Activated T-helper 9 cell treated with anti-CD3 and anti-CD28 coated beads, Interleukin-2, amount 50 U/mL, for 16 hours (primary cell): Measurements from ENCODE around the gene CGN.
"Not testable (repeated sequence)": the region's sequence is repeated elsewhere in the genome, so short reads cannot be mapped to it uniquely, and the experiment has no call there.

Experiments
- DNase-seq: peaks from one replicate; pipeline ENCODE4 v3.0.0-alpha.2; 2020; ENCODE audit warnings: low read depth

Gene CGN

GRCh38 chr1:151502035-151502700, 9.0 kb upstream of the CGN start:
- no peak for DNase-seq

- no peak for DNase-seq
Measured at GRCh38 chr1:151502859-151503780, 8.1 kb upstream of the CGN start.

GRCh38 chr1:151504252-151504651, 6.9 kb upstream of the CGN start:
- no peak for DNase-seq

GRCh38 chr1:151504759-151505158, 6.4 kb upstream of the CGN start:
- DNase-seq, result no peak

GRCh38 chr1:151508833-151509232, 2.4 kb upstream of the CGN start:
- DNase-seq, result no peak

GRCh38 chr1:151509350-151510019, 1.7 kb upstream of the CGN start:
- no peak for DNase-seq

GRCh38 chr1:151510020-151510405, 1.2 kb upstream of the CGN start:
- DNase-seq, result no peak

- DNase-seq, result no peak
Measured at GRCh38 chr1:151510614-151510956, 602 bp upstream of the CGN start.

- DNase-seq, result peak; percentile 6
Measured at GRCh38 chr1:151511636-151512215, 539 bp downstream of the CGN start.

- no peak for DNase-seq
Measured at GRCh38 chr1:151512326-151512725, 1.1 kb downstream of the CGN start.

- no peak for DNase-seq
Measured at GRCh38 chr1:151512801-151513625, 1.8 kb downstream of the CGN start.

GRCh38 chr1:151513626-151514121, 2.5 kb downstream of the CGN start:
- no peak for DNase-seq

GRCh38 chr1:151514366-151514765, 3.2 kb downstream of the CGN start:
- DNase-seq, result no peak

GRCh38 chr1:151515265-151515664, 4.1 kb downstream of the CGN start:
- no peak for DNase-seq

- no peak for DNase-seq
Measured at GRCh38 chr1:151516031-151516511, 4.9 kb downstream of the CGN start.

GRCh38 chr1:151518431-151518830, 7.2 kb downstream of the CGN start:
- DNase-seq, result no peak

GRCh38 chr1:151518936-151519335, 7.7 kb downstream of the CGN start:
- no peak for DNase-seq

- no peak for DNase-seq
Measured at GRCh38 chr1:151519667-151520066, 8.5 kb downstream of the CGN start.

GRCh38 chr1:151520359-151520758, 9.2 kb downstream of the CGN start:
- no peak for DNase-seq

GRCh38 chr1:151522427-151522826, 11.2 kb downstream of the CGN start:
- not testable (repeated sequence) for DNase-seq

GRCh38 chr1:151523326-151523725, 12.1 kb downstream of the CGN start:
- DNase-seq, result no peak
